SU-DHL-6 (cell line): ENCODE measurements around the gene BHLHE23.

Source experiments
- H2AFZ ChIP-seq: fragments of 200-600 bp; sonication (generic); 2 replicates; pipeline ENCODE4 v1.6.1; 2014; ENCODE audit warnings: low read depth, mild to moderate bottlenecking, moderate library complexity, mixed read lengths, antibody characterized with exemption, low read length; ENCODE audit not compliant: severe bottlenecking
- H3F3A ChIP-seq: fragments of 200-600 bp; shearing (Covaris generic); 2 replicates; pipeline ENCODE4 v1.6.0; 2016; ENCODE audit warnings: antibody characterized with exemption, mild to moderate bottlenecking; ENCODE audit not compliant: insufficient read depth
- H3K27ac ChIP-seq: fragments of 200-600 bp; sonication (generic); 2 replicates; pipeline ENCODE4 v1.5.1; 2016; ENCODE audit warnings: low read depth, mild to moderate bottlenecking, low read length, moderate library complexity, mixed read lengths
- H3K27me3 ChIP-seq: fragments of 200-600 bp; sonication (generic), shearing (Covaris generic); 2 replicates; pipeline ENCODE4 v1.6.0; 2014; ENCODE audit warnings: mild to moderate bottlenecking, low read length
- H3K36me3 ChIP-seq: fragments of 200-600 bp; sonication (generic); 2 replicates; pipeline ENCODE4 v1.6.1; 2014; ENCODE audit warnings: mild to moderate bottlenecking, low read length, mixed read lengths
- H3K4me2 ChIP-seq: fragments of 300-600, 200-600 bp; shearing (Covaris generic), sonication (generic); 2 replicates; pipeline ENCODE4 v1.6.0; 2014; ENCODE audit warnings: low read length, low read depth, mild to moderate bottlenecking; ENCODE audit not compliant: poor library complexity, severe bottlenecking
- H3K4me3 ChIP-seq: fragments of 200-600 bp; sonication (generic); 2 replicates; pipeline ENCODE4 v1.5.1; 2014; ENCODE audit warnings: antibody characterized with exemption, low read length, mild to moderate bottlenecking, mixed read lengths; ENCODE audit not compliant: insufficient read depth, poor library complexity, severe bottlenecking
- H3K79me2 ChIP-seq: fragments of 200-600 bp; sonication (generic); 2 replicates; pipeline ENCODE4 v1.6.1; 2014; ENCODE audit warnings: mild to moderate bottlenecking, low read length, moderate library complexity; ENCODE audit not compliant: insufficient read depth
- H3K9ac ChIP-seq: fragments of 200-600 bp; sonication (generic); 2 replicates; pipeline ENCODE4 v1.7.0; 2014; ENCODE audit warnings: mild to moderate bottlenecking, low read length
- H3K9me2 ChIP-seq: fragments of 200-600 bp; sonication (generic); replicated peaks from 2 replicates; pipeline ENCODE4 v1.6.1; 2014; ENCODE audit warnings: low read length; ENCODE audit not compliant: insufficient read depth
- H3K9me3 ChIP-seq: fragments of 200-600 bp; sonication (generic); 2 replicates; pipeline ENCODE4 v1.6.1; 2014; ENCODE audit warnings: low read length, mixed read lengths; ENCODE audit not compliant: insufficient read depth
- H4K20me1 ChIP-seq: fragments of 200-600 bp; sonication (generic); 2 replicates; pipeline ENCODE4 v1.6.1; 2014; ENCODE audit warnings: low read depth, mild to moderate bottlenecking, antibody characterized with exemption, low read length, moderate library complexity, mixed read lengths
- CTCF ChIP-seq: fragments of 200-600 bp; sonication (generic); IDR thresholded peaks from one replicate; pipeline ENCODE4 v1.5.1; 2017; ENCODE audit warnings: antibody characterized with exemption, mild to moderate bottlenecking, low read length, moderate library complexity; ENCODE audit not compliant: insufficient read depth, poor library complexity, severe bottlenecking
- EZH2phosphoT487 ChIP-seq: fragments of 200-600 bp; sonication (generic), shearing (Covaris generic); conservative IDR thresholded peaks from 2 replicates; pipeline ENCODE4 v1.6.1; 2018; ENCODE audit warnings: mild to moderate bottlenecking, antibody characterized with exemption, low read length, moderate library complexity, mixed read lengths

BHLHE23 gene

GRCh38 chr20:63049561-63050221 is 42.9 kb upstream of the BHLHE23 start:
- no peaks in the 10 kb centered on the region for H3K9me3 ChIP-seq
- no peaks in the 10 kb centered on the region for H3K27me3 ChIP-seq
- no peaks in the 10 kb centered on the region for H3K9me2 ChIP-seq

GRCh38 chr20:63049191-63049518 is 42.4 kb upstream of the BHLHE23 start:
- no peak overlapping the region for H2AFZ ChIP-seq
- H4K20me1 ChIP-seq: no peaks in the 10 kb centered on the region
- TF ChIP-seq EZH2phosphoT487: no peak
- no peak for TF ChIP-seq CTCF
- no peaks in the 10 kb centered on the region for H3K9me3 ChIP-seq
- no peaks in the 10 kb centered on the region for H3K36me3 ChIP-seq
- H3K9me2 ChIP-seq: no peaks in the 10 kb centered on the region
- no peaks in the 10 kb centered on the region for H3K79me2 ChIP-seq
- H3K4me2 ChIP-seq: no peak overlapping the region
- no peaks in the 10 kb centered on the region for H3F3A ChIP-seq
- H3K4me3 ChIP-seq: no peak overlapping the region
- H3K27me3 ChIP-seq: no peaks in the 10 kb centered on the region
- no peak overlapping the region for H3K9ac ChIP-seq
- H3K27ac ChIP-seq: no peak overlapping the region

More at GRCh38 chr20:63049561-63050221, 42.9 kb upstream of the BHLHE23 start:
- no peak overlapping the region for H3K4me3 ChIP-seq
- no peak for TF ChIP-seq EZH2phosphoT487
- no peaks in the 10 kb centered on the region for H3K36me3 ChIP-seq
- H3K27ac ChIP-seq: no peak overlapping the region
- H3K9ac ChIP-seq: no peak overlapping the region
- H3F3A ChIP-seq: no peaks in the 10 kb centered on the region
- H3K4me2 ChIP-seq: no peak overlapping the region
- no peaks in the 10 kb centered on the region for H3K79me2 ChIP-seq
- no peak overlapping the region for H2AFZ ChIP-seq
- no peaks in the 10 kb centered on the region for H4K20me1 ChIP-seq

- Histone ChIP-seq H3K36me3 (no peaks in the 10 kb centered on the region), H3K27me3 (no peaks in the 10 kb centered on the region), H3K27ac (no peak overlapping the region), H3K4me2 (no peak overlapping the region), H2AFZ (no peak overlapping the region), H3K4me3 (no peak overlapping the region), H3K9me2 (no peaks in the 10 kb centered on the region), H4K20me1 (no peaks in the 10 kb centered on the region), H3F3A (no peaks in the 10 kb centered on the region), H3K79me2 (no peaks in the 10 kb centered on the region), H3K9me3 (no peaks in the 10 kb centered on the region), H3K9ac (no peak overlapping the region)
- TF ChIP-seq EZH2phosphoT487 (no peak), CTCF (no peak)
These were observed 41.9 kb upstream of the BHLHE23 start for GRCh38 chr20:63048516-63049190.

- Histone ChIP-seq H3K4me3 (no peak overlapping the region), H3K9me2 (no peaks in the 10 kb centered on the region), H3K36me3 (no peaks in the 10 kb centered on the region), H3K4me2 (no peak overlapping the region), H3K9ac (no peak overlapping the region), H3K79me2 (no peaks in the 10 kb centered on the region), H3K27me3 (no peaks in the 10 kb centered on the region), H3F3A (no peaks in the 10 kb centered on the region), H3K9me3 (no peaks in the 10 kb centered on the region), H3K27ac (no peak overlapping the region), H4K20me1 (no peaks in the 10 kb centered on the region), H2AFZ (no peak overlapping the region)
- no peak for TF ChIP-seq CTCF
- no peak for TF ChIP-seq EZH2phosphoT487
These were observed 41.2 kb upstream of the BHLHE23 start for GRCh38 chr20:63047946-63048345.
